Measurements from ENCODE around the gene GHITM. TPM values are rescaled to one million over a fixed set of nuclear protein-coding genes. Genes with fewer than 3 reads are reported as not detected.

The GHITM gene
- total and polyA plus RNA-seq, 2 of the 8 experiments (the other 6 are each of a cell fraction or from before 2014, with no cell fraction given), result 86.2 to 97.0 TPM

Other genes starting within 250 kb of the GHITM start
- gene GPR15LG, start 34.3 kb downstream of the GHITM start, total RNA-seq (2021; fragmentation: NEBNext Ultra II Directional; extraction: Animal tissue kit (Norgen Biotek cat#: 25700)), result not detected in 2 replicates
- not detected in 2 replicates for gene GPR15LG, start 34.3 kb downstream of the GHITM start, polyA plus RNA-seq (2011; rRNA removed)
- 8.7 and 10.5 TPM in 2 replicates for gene CDHR1, start 55.0 kb downstream of the GHITM start, total RNA-seq (2021; fragmentation: NEBNext Ultra II Directional; extraction: Animal tissue kit (Norgen Biotek cat#: 25700))
- 3.9 and 5.6 TPM in 2 replicates for gene CDHR1, start 55.0 kb downstream of the GHITM start, polyA plus RNA-seq (2011; rRNA removed)
- gene LRIT2, start 86.0 kb downstream of the GHITM start, total RNA-seq (2021; fragmentation: NEBNext Ultra II Directional; extraction: Animal tissue kit (Norgen Biotek cat#: 25700)), result not detected in 2 replicates
- not detected in 2 replicates for gene LRIT2, start 86.0 kb downstream of the GHITM start, polyA plus RNA-seq (2011; rRNA removed)
- gene LRIT1, start 102.0 kb downstream of the GHITM start, total RNA-seq (2021; fragmentation: NEBNext Ultra II Directional; extraction: Animal tissue kit (Norgen Biotek cat#: 25700)), result not detected in 2 replicates
- gene LRIT1, start 102.0 kb downstream of the GHITM start, polyA plus RNA-seq (2011; rRNA removed), result 0.03 and 0.09 TPM in 2 replicates
- gene RGR, start 105.5 kb downstream of the GHITM start, total RNA-seq (2021; fragmentation: NEBNext Ultra II Directional; extraction: Animal tissue kit (Norgen Biotek cat#: 25700)), result not detected in 2 replicates
- not detected in 2 replicates for gene RGR, start 105.5 kb downstream of the GHITM start, polyA plus RNA-seq (2011; rRNA removed)
- gene CCSER2, start 189.1 kb downstream of the GHITM start, total RNA-seq (2021; fragmentation: NEBNext Ultra II Directional; extraction: Animal tissue kit (Norgen Biotek cat#: 25700)), result 30.5 and 32.4 TPM in 2 replicates
- gene CCSER2, start 189.1 kb downstream of the GHITM start, polyA plus RNA-seq (2011; rRNA removed), result 2.7 and 6.9 TPM in 2 replicates

Data from H1 (cell line).